H1 (cell line): ENCODE results near the gene GPR15LG. TPM values are rescaled to one million over a fixed set of nuclear protein-coding genes. Genes with fewer than 3 reads are reported as not detected.
"Not testable (repeated sequence)": the region's sequence is repeated elsewhere in the genome, so short reads cannot be mapped to it uniquely, and the experiment has no call there.

Experiments
- CTCF ChIA-PET: fragments of 300-600 bp; sonication (Branson Sonifier 250); formaldehyde crosslinking; loops from one replicate; lab custom pipeline; 2021; ENCODE audit not compliant: partially characterized antibody; lab: Charles Lee
- POLR2A ChIA-PET: fragments of 300-600 bp; sonication (Branson Sonifier 250); formaldehyde crosslinking; loops from one replicate; lab custom pipeline; 2021; ENCODE audit warnings: inconsistent platforms; ENCODE audit not compliant: partially characterized antibody; lab: Charles Lee
- DNase-seq, 2 experiments: peaks; one replicate each; pipeline versions ENCODE4 v3.0.0 to v3.0.0-alpha.2; 2010 to 2022; ENCODE audit warnings: low spot score in 2 of 2, low read depth in 1 of 2, mixed read lengths in 1 of 2
- FAIRE-seq: peaks from 2 replicates; lab custom pipeline; 2011; peaks lifted over from hg19 to GRCh38; lab: Jason Lieb, UNC
- H2AFZ ChIP-seq: 2 replicates; pipeline ENCODE4 v1.8.1; 2012; ENCODE audit warnings: low read length, inconsistent platforms
- H2AK5ac ChIP-seq: 2 replicates; pipeline ENCODE4 v1.6.1; 2013; ENCODE audit warnings: low read depth, low read length
- H2BK120ac ChIP-seq: replicated peaks from 2 replicates; pipeline ENCODE3; 2013; ENCODE audit warnings: low read depth, low read length, inconsistent platforms
- H2BK12ac ChIP-seq: 2 replicates; pipeline ENCODE4 v1.6.1; 2013; ENCODE audit warnings: low read depth, low read length
- H2BK15ac ChIP-seq: 2 replicates; pipeline ENCODE4 v1.6.1; 2013; ENCODE audit warnings: low read length
- H2BK20ac ChIP-seq: 2 replicates; pipeline ENCODE4 v1.6.1; 2013; ENCODE audit warnings: low read length
- H2BK5ac ChIP-seq: 2 replicates; pipeline ENCODE4 v1.6.1; 2013; ENCODE audit warnings: low read depth, low read length
- H3K14ac ChIP-seq: 2 replicates; pipeline ENCODE4 v1.6.1; 2013; ENCODE audit warnings: inconsistent platforms; ENCODE audit not compliant: insufficient read length
- H3K18ac ChIP-seq: 2 replicates; pipeline ENCODE4 v1.6.1; 2013; ENCODE audit warnings: low read length; ENCODE audit errors: extremely low read depth
- H3K23ac ChIP-seq: 2 replicates; pipeline ENCODE4 v1.6.1; 2013; ENCODE audit warnings: inconsistent platforms; ENCODE audit not compliant: insufficient read length
- H3K23me2 ChIP-seq: 2 replicates; pipeline ENCODE4 v1.6.1; 2013; ENCODE audit warnings: low read depth, low read length
- H3K27ac ChIP-seq: 2 replicates; pipeline ENCODE4 v1.6.1; 2011; ENCODE audit warnings: low read depth, low read length, inconsistent platforms
- H3K27me3 ChIP-seq, 4 experiments: replicated peaks in 1 of 4; 1 replicate in 1 of 4; 2 replicates in 3 of 4; pipeline versions ENCODE4 v1.6.1 to v1.8.1; 2011 to 2013; ENCODE audit warnings: low read length in 3 of 4, mild to moderate bottlenecking in 3 of 4, inconsistent platforms in 2 of 4, mixed read lengths in 2 of 4, moderate library complexity in 1 of 4; ENCODE audit not compliant: control insufficient read depth in 3 of 4, insufficient read depth in 3 of 4; ENCODE audit errors: extremely low read depth in 1 of 4
- H3K36me3 ChIP-seq, 4 experiments: 2 replicates each; pipeline versions ENCODE4 v1.6.1 to v1.8.1; 2011 to 2013; ENCODE audit warnings: mild to moderate bottlenecking in 4 of 4, low read length in 3 of 4, moderate library complexity in 2 of 4, control low read depth in 1 of 4, inconsistent platforms in 1 of 4; ENCODE audit not compliant: insufficient read depth in 4 of 4, control insufficient read depth in 2 of 4
- H3K4ac ChIP-seq: replicated peaks from 2 replicates; pipeline ENCODE3; 2013; ENCODE audit warnings: low read length, low read depth, mixed read lengths, inconsistent platforms; ENCODE audit not compliant: insufficient read length
- H3K4me1 ChIP-seq, 4 experiments: replicated peaks in 1 of 4; 1 replicate in 1 of 4; 2 replicates in 3 of 4; pipeline versions ENCODE4 v1.6.1 to v1.8.1; 2011 to 2013; ENCODE audit warnings: low read length in 3 of 4, inconsistent platforms in 2 of 4, mixed read lengths in 1 of 4; ENCODE audit not compliant: insufficient read depth in 4 of 4, control insufficient read depth in 3 of 4
- H3K4me2 ChIP-seq, 2 experiments: 2 replicates each; pipeline versions ENCODE4 v1.6.1 to v1.8.1; 2011 to 2013; ENCODE audit warnings: low read depth in 2 of 2, low read length in 2 of 2, control low read depth in 1 of 2, inconsistent platforms in 1 of 2, mild to moderate bottlenecking in 1 of 2; ENCODE audit not compliant: insufficient read depth in 1 of 2
- H3K4me3 ChIP-seq, 4 experiments: fragments of 200-600, 300-600 bp in 1 of 4; sonication (generic), shearing (Covaris generic), sonication (Bioruptor Twin) in 1 of 4; 2 replicates each; pipeline versions ENCODE4 v1.5.1 to v1.8.1; 2011 to 2016; ENCODE audit warnings: low read length in 4 of 4, low read depth in 3 of 4, control low read depth in 2 of 4, inconsistent platforms in 2 of 4, mild to moderate bottlenecking in 2 of 4, mixed read lengths in 1 of 4, moderate library complexity in 1 of 4; ENCODE audit not compliant: insufficient read depth in 2 of 4; ENCODE audit errors: extremely low read depth in 1 of 4
- H3K56ac ChIP-seq: replicated peaks from 2 replicates; pipeline ENCODE3; 2013; ENCODE audit warnings: low read depth, mild to moderate bottlenecking, mixed read lengths, low read length, inconsistent platforms; ENCODE audit not compliant: insufficient read length
- H3K79me1 ChIP-seq: 2 replicates; pipeline ENCODE4 v1.6.1; 2013; ENCODE audit warnings: low read depth, low read length, control low read depth
- H3K79me2 ChIP-seq, 2 experiments: 2 replicates each; pipeline versions ENCODE4 v1.6.1 to v1.8.1; 2012 to 2013; ENCODE audit warnings: low read length in 2 of 2, mild to moderate bottlenecking in 2 of 2, inconsistent platforms in 1 of 2; ENCODE audit not compliant: insufficient read depth in 2 of 2, control insufficient read depth in 1 of 2
- H3K9ac ChIP-seq, 4 experiments: replicated peaks in 1 of 4; 1 replicate in 1 of 4; 2 replicates in 3 of 4; pipeline versions ENCODE4 v1.6.1 to v1.8.1; 2011 to 2013; ENCODE audit warnings: low read depth in 3 of 4, low read length in 3 of 4, control low read depth in 2 of 4, mild to moderate bottlenecking in 2 of 4, moderate library complexity in 2 of 4, inconsistent platforms in 1 of 4; ENCODE audit errors: extremely low read depth in 1 of 4
- H3K9me3 ChIP-seq, 2 experiments: 2 replicates each; pipeline versions ENCODE4 v1.6.1 to v1.8.1; 2012 to 2013; ENCODE audit warnings: mild to moderate bottlenecking in 2 of 2, moderate library complexity in 2 of 2, control low read depth in 1 of 2, inconsistent platforms in 1 of 2, low read depth in 1 of 2, low read length in 1 of 2, mixed read lengths in 1 of 2; ENCODE audit not compliant: insufficient read depth in 2 of 2
- H4K20me1 ChIP-seq, 2 experiments: replicated peaks in 1 of 2; 2 replicates each; pipeline versions ENCODE3 to v1.8.1; 2011 to 2013; ENCODE audit warnings: inconsistent platforms in 2 of 2, low read length in 2 of 2, mild to moderate bottlenecking in 1 of 2; ENCODE audit not compliant: insufficient read depth in 2 of 2, control insufficient read depth in 1 of 2
- H4K5ac ChIP-seq: 2 replicates; pipeline ENCODE4 v1.6.1; 2013; ENCODE audit warnings: low read length, low read depth, mixed read lengths, inconsistent platforms; ENCODE audit not compliant: insufficient read length
- H4K8ac ChIP-seq: 2 replicates; pipeline ENCODE4 v1.8.0; 2013; ENCODE audit warnings: mild to moderate bottlenecking, moderate library complexity, low read length, inconsistent platforms; ENCODE audit not compliant: insufficient read depth; ENCODE audit errors: extremely low read depth
- H4K91ac ChIP-seq: replicated peaks from 2 replicates; pipeline ENCODE3; 2013; ENCODE audit warnings: low read length, mixed read lengths, inconsistent platforms; ENCODE audit not compliant: insufficient read length
- EP300 ChIP-seq, 2 experiments: IDR thresholded peaks; 1 replicate in 1 of 2; 2 replicates in 1 of 2; pipeline ENCODE4 v1.6.1; 2011 to 2012; ENCODE audit warnings: low read depth in 2 of 2, low read length in 2 of 2, mild to moderate bottlenecking in 2 of 2, borderline replicate concordance in 1 of 2, inconsistent platforms in 1 of 2, moderate library complexity in 1 of 2
- POU5F1 ChIP-seq: IDR thresholded peaks from 2 replicates; pipeline ENCODE4 v1.6.1; 2011; ENCODE audit warnings: low read depth, mild to moderate bottlenecking, low read length, moderate library complexity
- RNF2 ChIP-seq: fragments of 200-900, 300-1000 bp; sonication (generic); IDR thresholded peaks from 2 replicates; pipeline ENCODE4 v1.7.1; 2016; ENCODE audit warnings: borderline replicate concordance, low read depth, mild to moderate bottlenecking, antibody characterized with exemption, low read length; ENCODE audit not compliant: poor library complexity, severe bottlenecking; ENCODE audit errors: missing control alignments
- WGBS, 2 experiments: shearing (Covaris generic) in 1 of 2; methylation state at CpG; one replicate each; pipeline versions ENCODE4 v1.1.6 to v1.1.7; 2013 to 2015; ENCODE audit warnings: low lambda C conversion rate in 2 of 2, mixed read lengths in 2 of 2, inconsistent platforms in 1 of 2, low coverage in 1 of 2, missing lambda C conversion rate in 1 of 2; ENCODE audit not compliant: insufficient replicate concordance in 2 of 2, insufficient coverage in 1 of 2, insufficient read length in 1 of 2; ENCODE audit errors: extremely low coverage in 1 of 2, missing lambda C conversion rate in 1 of 2; 5-methylcytosine and 5-hydroxymethylcytosine counted together
- polyA plus RNA-seq, 7 experiments: library from polyadenylated mRNA; depleted of rRNA in 3 of 7; stranded (reverse) in 5 of 7; unstranded in 2 of 7; fragments of >200 nt in 5 of 7; fragments of 200-250 nt in 2 of 7; gene quantifications; 1 replicate in 5 of 7; 2 replicates in 1 of 7; 4 replicates in 1 of 7; pipeline versions ENCODE4 v1.2.1 to v1.2.3, GENCODE V29; 2011 to 2013; ENCODE audit warnings: missing spikeins in 2 of 7, mixed read lengths in 2 of 7
- total RNA-seq: library from RNA; stranded (reverse); fragmentation: NEBNext Ultra II Directional; extraction: Animal tissue kit (Norgen Biotek cat#: 25700); gene quantifications from 2 replicates; pipeline ENCODE4 v1.2.1, GENCODE V29; 2021

GPR15LG gene
- total and polyA plus RNA-seq, 2 of the 8 experiments (the other 6 are each of a cell fraction or from before 2014, with no cell fraction given) = not detected

GRCh38 chr10:84166620-84167288, 6.8 kb upstream of the GPR15LG start (continued):
- TF ChIP-seq RNF2 = no peak
- TF ChIP-seq EP300 (IDR thresholded peaks at IDR 0.05; ENCODE audit: borderline replicate concordance in 1 of 2, low read depth in 2 of 2, low read length in 2 of 2) = no peak
- TF ChIP-seq POU5F1 = no peak
- TF ChIP-seq, all 59 proteins: peak for 0

DNA sequence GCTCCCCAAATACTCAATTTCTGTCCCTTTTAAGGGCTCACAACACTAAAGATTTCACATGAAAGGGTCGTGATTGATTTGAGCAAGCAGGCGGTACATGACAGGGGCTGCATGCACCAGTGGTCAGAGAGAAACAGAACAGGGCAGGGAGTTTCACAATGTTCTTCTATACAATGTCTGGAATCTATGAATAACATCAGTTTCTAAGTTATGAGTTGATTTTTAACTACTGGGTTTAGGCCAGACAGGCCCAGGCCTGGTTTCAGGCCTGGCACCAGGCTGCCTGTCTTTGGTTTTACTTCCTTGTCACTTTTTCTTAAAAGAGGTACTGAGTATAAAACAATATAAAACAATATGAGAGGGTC, 6.3 kb upstream of the GPR15LG start:
- H3K14ac ChIP-seq, FAIRE-seq, H3K4me2 ChIP-seq, H3K36me3 ChIP-seq, H4K20me1 ChIP-seq, H4K8ac ChIP-seq, DNase-seq, H3K27me3 ChIP-seq, H2AK5ac ChIP-seq, H3K23me2 ChIP-seq, H3K56ac ChIP-seq, H3K9me3 ChIP-seq, H2BK12ac ChIP-seq, H3K27ac ChIP-seq, H4K5ac ChIP-seq, POLR2A ChIA-PET, H3K79me1 ChIP-seq, H3K4ac ChIP-seq, H3K4me3 ChIP-seq, H3K9ac ChIP-seq, H2BK5ac ChIP-seq, H4K91ac ChIP-seq, H3K23ac ChIP-seq, H2BK15ac ChIP-seq, H3K18ac ChIP-seq, H2AFZ ChIP-seq, H3K79me2 ChIP-seq, H2BK20ac ChIP-seq, H2BK120ac ChIP-seq: not testable (repeated sequence)
- H3K4me1 ChIP-seq = peaks cover 9 to 25% (median 11%) of the 10 kb centered on the region in 4 experiments; a peak in 6 of 7 replicates
- CTCF ChIA-PET = interaction anchor here (0.8 to 2.9 kb wide), 4 partner anchors 19 to 91 kb away, joined by 3 to 14 read pairs (median 4); no protein-coding TSS in a partner anchor
- WGBS, 2 experiments = 90% methylated on average over 2 of the region's 2 CpGs; no CpG with 5 or more reads in 1 of the 2 experiments
